K562 (cell line): ENCODE results near the gene GRIP1.

Source experiments
- ATF2 ChIP-seq: sonication (generic); formaldehyde crosslinking; IDR thresholded peaks from 2 replicates; pipeline ENCODE4 v1.8.1; 2022; ENCODE audit warnings: missing genetic modification reagents
- CTCF ChIP-seq, 3 experiments: IDR thresholded peaks in 2 of 3; conservative IDR thresholded peaks in 1 of 3; 2 replicates each; pipeline ENCODE4 v1.5.1; 2011 to 2012; ENCODE audit warnings: low read length in 3 of 3, mild to moderate bottlenecking in 3 of 3, control low read depth in 2 of 3, improper control_type of control experiment in 1 of 3, inconsistent platforms in 1 of 3, low read depth in 1 of 3, mixed read lengths in 1 of 3, moderate library complexity in 1 of 3; ENCODE audit not compliant: insufficient read depth in 2 of 3
- EP300 ChIP-seq: IDR thresholded peaks from 2 replicates; pipeline ENCODE4 v1.6.1; 2012; ENCODE audit warnings: low read length, improper control_type of control experiment
- MXI1 ChIP-seq: IDR thresholded peaks from 2 replicates; pipeline ENCODE4 v1.6.1; 2011; ENCODE audit warnings: low read depth, mild to moderate bottlenecking, improper control_type of control experiment, low read length
- ZNF324 ChIP-seq: fragments of 250-450 bp; sonication (Bioruptor Pico); IDR thresholded peaks from 2 replicates; pipeline ENCODE4 v1.4.0; 2020; ENCODE audit warnings: mild to moderate bottlenecking

GRCh38 chr12:66598079-66598478 is 80.8 kb downstream of the GRIP1 start:
- TF ChIP-seq ATF2 (CRISPR knock-in tag) (no peak), EP300 (no peak), ZNF324 (CRISPR knock-in tag) (no peak), CTCF (IDR thresholded peaks at IDR 0.05 in 2 of 3, conservative IDR thresholded peaks at IDR 0.05 in 1 of 3; ENCODE audit: insufficient read depth in 2 of 3, low read depth in 1 of 3, low read length in 3 of 3) (no peak), MXI1 (no peak)
